K562 (cell line): ENCODE results near the gene KLHL29. TPM values are rescaled to one million over a fixed set of nuclear protein-coding genes. Genes with fewer than 3 reads are reported as not detected.

Source experiments
- CTBP1 ChIP-seq: fragments of 450-650 bp; IDR thresholded peaks from 2 replicates; pipeline ENCODE4 v1.6.1; 2016; ENCODE audit warnings: borderline replicate concordance
- E2F4 ChIP-seq: sonication (generic); formaldehyde crosslinking; IDR thresholded peaks from 2 replicates; pipeline ENCODE4 v1.8.0; 2022; ENCODE audit warnings: mild to moderate bottlenecking, low read depth, missing genetic modification reagents
- E4F1 ChIP-seq: fragments of 250-450 bp; sonication (Bioruptor Pico); IDR thresholded peaks from 2 replicates; pipeline ENCODE4 v1.5.0; 2021; ENCODE audit warnings: mild to moderate bottlenecking, borderline replicate concordance
- FOXJ2 ChIP-seq: fragments of 200-800 bp; sonication (Bioruptor generic); IDR thresholded peaks from 2 replicates; pipeline ENCODE4 v1.6.1; 2016; ENCODE audit warnings: missing genetic modification characterization, missing compliant biosample characterization
- LARP7 ChIP-seq: fragments of 450-650 bp; IDR thresholded peaks from 2 replicates; pipeline ENCODE4 v1.6.1; 2016
- NONO ChIP-seq, 2 experiments: fragments of 200-400 bp in 1 of 2; fragments of 450-650 bp in 1 of 2; formaldehyde crosslinking in 1 of 2; IDR thresholded peaks; 2 replicates each; pipeline ENCODE4 v1.6.1; 2017; ENCODE audit warnings: low read depth in 2 of 2, mild to moderate bottlenecking in 2 of 2, moderate library complexity in 2 of 2, low read length in 1 of 2
- PRDM10 ChIP-seq: fragments of 450-650 bp; IDR thresholded peaks from 2 replicates; pipeline ENCODE4 v1.6.1; 2018; ENCODE audit not compliant: partially characterized antibody
- PYGO2 ChIP-seq: fragments of 450-650 bp; IDR thresholded peaks from 2 replicates; pipeline ENCODE4 v1.6.1; 2016; ENCODE audit warnings: mild to moderate bottlenecking, missing genetic modification characterization, moderate library complexity, missing compliant biosample characterization
- SMAD4 ChIP-seq: fragments of 250-450 bp; sonication (Bioruptor Pico); conservative IDR thresholded peaks from 2 replicates; pipeline ENCODE4 v1.8.0; 2021; ENCODE audit warnings: inconsistent platforms, mild to moderate bottlenecking, moderate library complexity
- SP1 ChIP-seq: sonication (generic); formaldehyde crosslinking; IDR thresholded peaks from 2 replicates; pipeline ENCODE4 v1.8.1; 2022; ENCODE audit warnings: mild to moderate bottlenecking, missing genetic modification reagents
- USF1 ChIP-seq: sonication (generic); formaldehyde crosslinking; IDR thresholded peaks from 2 replicates; pipeline ENCODE4 v1.9.0; 2022; ENCODE audit warnings: mild to moderate bottlenecking, missing genetic modification reagents
- XRCC5 ChIP-seq: fragments of 200-400 bp; formaldehyde crosslinking; IDR thresholded peaks from 2 replicates; pipeline ENCODE4 v1.6.1; 2017; ENCODE audit warnings: low read depth, mild to moderate bottlenecking, low read length
- ZC3H4 ChIP-seq: sonication (generic); formaldehyde crosslinking; IDR thresholded peaks from 2 replicates; pipeline ENCODE4 v1.9.0; 2021; ENCODE audit warnings: missing genetic modification reagents, borderline replicate concordance
- ZHX1 ChIP-seq: fragments of 150-350 bp; conservative IDR thresholded peaks from 2 replicates; pipeline ENCODE4 v1.6.1; 2014; ENCODE audit warnings: low read length
- ZNF347 ChIP-seq: fragments of 450-650 bp; formaldehyde crosslinking; IDR thresholded peaks from 2 replicates; pipeline ENCODE4 v1.4.0; 2020; ENCODE audit warnings: low read depth, mild to moderate bottlenecking, moderate library complexity
- ZNF354B ChIP-seq: fragments of 250-450 bp; sonication (Bioruptor Pico); IDR thresholded peaks from 2 replicates; pipeline ENCODE4 v1.4.0; 2020
- polyA plus RNA-seq, 8 experiments: library from polyadenylated mRNA; depleted of rRNA in 4 of 8; stranded (reverse) in 5 of 8; unstranded in 3 of 8; fragments of >200 nt; fragmentation: Nextera tagmentation in 2 of 8; fragmentation: Illumina TruSeq in 1 of 8; extraction: Ambion mirVana in 2 of 8; extraction: Trizol in 1 of 8; gene quantifications; 2 replicates each; pipeline versions ENCODE4 v1.2.1 to v1.2.3, GENCODE V29; 2011 to 2014; ENCODE audit warnings: inconsistent platforms in 1 of 8, missing spikeins in 1 of 8
- total RNA-seq, 7 experiments: library from RNA; depleted of rRNA in 6 of 7; stranded (reverse); fragments of >200 nt in 6 of 7; fragmentation: Illumina TruSeq in 2 of 7; extraction: Trizol in 2 of 7; gene quantifications; 2 replicates each; pipeline versions ENCODE4 v1.2.1 to v1.2.3, GENCODE V29; 2011 to 2021; ENCODE audit warnings: low replicate concordance in 1 of 7

Gene KLHL29
- total and polyA plus RNA-seq, 9 of the 15 experiments (the other 6 are each of a cell fraction or from before 2014, with no cell fraction given) = 0.03 to 0.31 (median 0.08) TPM; not detected in 1

- no peak for TF ChIP-seq PRDM10
- TF ChIP-seq CTBP1 = peak; percentile 11; the same call in 1 of the 2 replicates
- TF ChIP-seq ZNF354B (CRISPR knock-in tag) = no peak
- TF ChIP-seq USF1 (CRISPR knock-in tag) = no peak
- TF ChIP-seq ZHX1 = no peak
- TF ChIP-seq SP1 = no peak
- TF ChIP-seq ZC3H4 (CRISPR knock-in tag) = no peak
- no peak for TF ChIP-seq E4F1 (CRISPR knock-in tag)
- no peak for TF ChIP-seq XRCC5
- TF ChIP-seq NONO (IDR thresholded peaks at IDR 0.05; ENCODE audit: low read depth in 2 of 2, low read length in 1 of 2) = no peak
- TF ChIP-seq ZNF347 (CRISPR knock-in tag) = no peak
- no peak for TF ChIP-seq FOXJ2 (tag)
- 0 out of 2 replicates have a peak, but pooled peaks have one; percentile 11 for TF ChIP-seq SMAD4
- TF ChIP-seq E2F4 (CRISPR knock-in tag) = no peak
- no peak for TF ChIP-seq PYGO2
- no peak for TF ChIP-seq LARP7
Observed at GRCh38 chr2:23489471-23490322, 104.7 kb downstream of the KLHL29 start (continued).
